GM18868 (cell line): ENCODE results near the gene DMKN.

Source experiments
- ATAC-seq: cut with Tn5 transposase; IDR thresholded peaks from one replicate; pipeline ENCODE4 v1.9.1; 2021; ENCODE audit warnings: mild to moderate bottlenecking, moderate library complexity; ENCODE audit not compliant: unreplicated experiment

DMKN gene

GRCh38 chr19:35528218-35529038 lies 15.0 kb upstream of the DMKN start, which contains the start of gene SBSN:
Gene SBSN, minus strand, starts transcription at chr19:35528311. Its CDS starts 30 bp downstream, at chr19:35528281.
- ATAC-seq: no peak

- no peak for ATAC-seq
These were observed 12.4 kb upstream of the DMKN start for GRCh38 chr19:35525873-35526272.

- no peak for ATAC-seq
These were observed 10.9 kb upstream of the DMKN start for GRCh38 chr19:35524181-35524837.

GRCh38 chr19:35522745-35523327 lies 9.4 kb upstream of the DMKN start:
- no peak for ATAC-seq

GRCh38 chr19:35521124-35521743 lies 7.8 kb upstream of the DMKN start:
- no peak for ATAC-seq

- no peak for ATAC-seq
These were observed 5.8 kb upstream of the DMKN start for GRCh38 chr19:35519291-35519690.

GRCh38 chr19:35518313-35518712 lies 4.9 kb upstream of the DMKN start:
- ATAC-seq: no peak

- no peak for ATAC-seq
These were observed 3.9 kb upstream of the DMKN start for GRCh38 chr19:35517342-35517741.

GRCh38 chr19:35516310-35516709 lies 2.9 kb upstream of the DMKN start:
- no peak for ATAC-seq

- no peak for ATAC-seq
These were observed 897 bp upstream of the DMKN start for GRCh38 chr19:35514282-35514809.

GRCh38 chr19:35512831-35513627 lies 420 bp downstream of the DMKN start:
- no peak for ATAC-seq

- no peak for ATAC-seq
These were observed 2.1 kb downstream of the DMKN start for GRCh38 chr19:35511337-35511736.

GRCh38 chr19:35510626-35510964 lies 2.9 kb downstream of the DMKN start:
- ATAC-seq: no peak

GRCh38 chr19:35509861-35510625 lies 3.4 kb downstream of the DMKN start:
- ATAC-seq: peak; percentile 52

- peak; percentile 57 for ATAC-seq
These were observed 4.3 kb downstream of the DMKN start for GRCh38 chr19:35509018-35509652.

- ATAC-seq: no peak
These were observed 5.3 kb downstream of the DMKN start for GRCh38 chr19:35508129-35508528.

- no peak for ATAC-seq
These were observed 5.9 kb downstream of the DMKN start for GRCh38 chr19:35507561-35507960.

- ATAC-seq: no peak
These were observed 7.4 kb downstream of the DMKN start for GRCh38 chr19:35506011-35506410.

GRCh38 chr19:35502751-35503150 lies 10.7 kb downstream of the DMKN start:
- ATAC-seq: no peak
